OCI-LY1 (cell line): ENCODE measurements around the gene LEFTY1.

Source experiments
- H2AFZ ChIP-seq: fragments of 200-600 bp; sonication (generic), shearing (Covaris generic); 2 replicates; pipeline ENCODE4 v1.6.0; 2014; ENCODE audit warnings: antibody characterized with exemption, mild to moderate bottlenecking, low read length
- H3F3A ChIP-seq: fragments of 200-600 bp; sonication (generic), shearing (Covaris generic); 2 replicates; pipeline ENCODE4 v1.6.0; 2014; ENCODE audit warnings: mild to moderate bottlenecking, antibody characterized with exemption, low read length, moderate library complexity; ENCODE audit not compliant: insufficient read depth
- H3K27ac ChIP-seq: fragments of 200-600 bp; sonication (generic); 2 replicates; pipeline ENCODE4 v1.5.1; 2014; ENCODE audit warnings: low read length, mixed run types, mild to moderate bottlenecking, low read depth; ENCODE audit not compliant: poor library complexity, severe bottlenecking
- H3K27me3 ChIP-seq: fragments of 200-600 bp; sonication (generic); 2 replicates; pipeline ENCODE4 v1.6.0; 2014; ENCODE audit warnings: antibody characterized with exemption, mild to moderate bottlenecking, low read length, moderate library complexity; ENCODE audit not compliant: insufficient read depth
- H3K36me3 ChIP-seq: fragments of 200-600 bp; sonication (generic); 2 replicates; pipeline ENCODE4 v1.6.1; 2014; ENCODE audit warnings: mild to moderate bottlenecking, antibody characterized with exemption, low read length, moderate library complexity, mixed read lengths; ENCODE audit not compliant: insufficient read depth
- H3K4me1 ChIP-seq: fragments of 200-600 bp; sonication (generic); 2 replicates; pipeline ENCODE4 v1.5.1; 2014; ENCODE audit warnings: mild to moderate bottlenecking, low read length, moderate library complexity; ENCODE audit not compliant: insufficient read depth, severe bottlenecking
- H3K4me2 ChIP-seq: fragments of 200-600 bp; sonication (generic), shearing (Covaris generic); 2 replicates; pipeline ENCODE4 v1.6.1; 2014; ENCODE audit warnings: low read length
- H3K4me3 ChIP-seq: fragments of 200-600 bp; sonication (generic); 2 replicates; pipeline ENCODE4 v1.5.1; 2014; ENCODE audit warnings: low read length, low read depth, mild to moderate bottlenecking, mixed read lengths; ENCODE audit not compliant: poor library complexity, severe bottlenecking
- H3K79me2 ChIP-seq: fragments of 200-600 bp; shearing (Covaris generic); 2 replicates; pipeline ENCODE4 v1.6.1; 2016; ENCODE audit warnings: mixed run types, low read length, mixed read lengths; ENCODE audit not compliant: insufficient read depth
- H3K9ac ChIP-seq: fragments of 200-600 bp; sonication (generic), shearing (Covaris generic); 2 replicates; pipeline ENCODE4 v1.6.1; 2014; ENCODE audit warnings: mild to moderate bottlenecking, low read length, mixed read lengths
- H3K9me2 ChIP-seq: fragments of 200-600 bp; sonication (generic), shearing (Covaris generic); 2 replicates; pipeline ENCODE4 v1.6.1; 2014; ENCODE audit warnings: low read depth, mild to moderate bottlenecking, low read length, mixed read lengths
- H3K9me3 ChIP-seq: fragments of 200-600 bp; shearing (Covaris generic); 2 replicates; pipeline ENCODE4 v1.6.1; 2014; ENCODE audit warnings: low read length, mixed read lengths
- H4K20me1 ChIP-seq: fragments of 200-600 bp; sonication (generic), shearing (Covaris generic); 2 replicates; pipeline ENCODE4 v1.6.0; 2016; ENCODE audit warnings: mild to moderate bottlenecking, low read length; ENCODE audit not compliant: insufficient read depth
- EZH2 ChIP-seq: fragments of 200-600 bp; sonication (generic), shearing (Covaris generic); IDR thresholded peaks from 2 replicates; pipeline ENCODE4 v1.8.0; 2017; ENCODE audit warnings: borderline replicate concordance, mixed run types, mild to moderate bottlenecking, antibody characterized with exemption, low read length, moderate library complexity, mixed read lengths
- TF ChIP-seq, protein P1 (sequence below): fragments of 200-600 bp; sonication (generic), shearing (Covaris generic); IDR thresholded peaks from 2 replicates; pipeline ENCODE4 v1.5.1; 2017; ENCODE audit warnings: mild to moderate bottlenecking, antibody characterized with exemption, low read length, moderate library complexity, mixed read lengths

Gene LEFTY1

DNA sequence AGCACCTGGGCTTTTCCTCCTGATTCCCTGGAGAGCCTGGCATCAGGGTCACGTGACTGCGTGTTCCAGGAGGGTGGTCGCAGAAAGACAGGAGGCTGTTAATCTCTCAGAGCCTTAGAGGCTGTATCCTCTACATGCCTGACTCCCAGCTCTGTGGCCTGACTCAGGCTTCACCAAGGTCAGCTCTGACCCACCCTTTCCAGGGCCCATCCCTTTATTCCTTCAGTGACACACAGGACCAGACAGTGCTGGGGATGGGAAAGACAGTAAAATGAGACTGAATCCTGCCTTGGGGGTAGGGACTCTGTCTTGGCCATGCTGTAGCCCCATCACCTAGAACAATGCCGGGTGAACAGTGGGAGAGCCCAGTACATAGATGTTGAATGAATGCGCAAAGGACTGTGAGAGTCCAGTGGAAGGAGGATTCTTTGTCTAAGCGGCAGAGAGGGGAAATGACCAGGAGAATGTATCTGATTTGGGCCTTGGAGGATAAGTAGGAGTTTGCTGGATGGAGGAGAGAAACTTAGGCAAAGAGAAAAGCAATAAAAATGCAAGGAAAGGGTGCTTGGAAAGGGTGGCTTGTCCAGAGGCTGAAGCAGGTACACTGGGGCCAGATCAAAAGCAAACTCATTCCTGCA, 46.0 kb downstream of the LEFTY1 start:
- no peak overlapping the region for H2AFZ ChIP-seq
- H3K9me2 ChIP-seq = no peaks in the 10 kb centered on the region
- H3K27ac ChIP-seq = no peak overlapping the region
- H3K79me2 ChIP-seq = no peaks in the 10 kb centered on the region
- no peaks in the 10 kb centered on the region for H3K27me3 ChIP-seq
- H3K9me3 ChIP-seq = no peaks in the 10 kb centered on the region
- no peak overlapping the region for H3K4me3 ChIP-seq
- TF ChIP-seq, protein P1, sequence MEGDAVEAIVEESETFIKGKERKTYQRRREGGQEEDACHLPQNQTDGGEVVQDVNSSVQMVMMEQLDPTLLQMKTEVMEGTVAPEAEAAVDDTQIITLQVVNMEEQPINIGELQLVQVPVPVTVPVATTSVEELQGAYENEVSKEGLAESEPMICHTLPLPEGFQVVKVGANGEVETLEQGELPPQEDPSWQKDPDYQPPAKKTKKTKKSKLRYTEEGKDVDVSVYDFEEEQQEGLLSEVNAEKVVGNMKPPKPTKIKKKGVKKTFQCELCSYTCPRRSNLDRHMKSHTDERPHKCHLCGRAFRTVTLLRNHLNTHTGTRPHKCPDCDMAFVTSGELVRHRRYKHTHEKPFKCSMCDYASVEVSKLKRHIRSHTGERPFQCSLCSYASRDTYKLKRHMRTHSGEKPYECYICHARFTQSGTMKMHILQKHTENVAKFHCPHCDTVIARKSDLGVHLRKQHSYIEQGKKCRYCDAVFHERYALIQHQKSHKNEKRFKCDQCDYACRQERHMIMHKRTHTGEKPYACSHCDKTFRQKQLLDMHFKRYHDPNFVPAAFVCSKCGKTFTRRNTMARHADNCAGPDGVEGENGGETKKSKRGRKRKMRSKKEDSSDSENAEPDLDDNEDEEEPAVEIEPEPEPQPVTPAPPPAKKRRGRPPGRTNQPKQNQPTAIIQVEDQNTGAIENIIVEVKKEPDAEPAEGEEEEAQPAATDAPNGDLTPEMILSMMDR = no peak
- TF ChIP-seq EZH2 = no peak
- no peaks in the 10 kb centered on the region for H3K36me3 ChIP-seq
- H3K4me2 ChIP-seq = no peak overlapping the region
- no peaks in the 10 kb centered on the region for H4K20me1 ChIP-seq
- H3K9ac ChIP-seq = no peak overlapping the region
- peaks cover 9% of the 10 kb centered on the region for H3K4me1 ChIP-seq
- no peaks in the 10 kb centered on the region for H3F3A ChIP-seq

DNA sequence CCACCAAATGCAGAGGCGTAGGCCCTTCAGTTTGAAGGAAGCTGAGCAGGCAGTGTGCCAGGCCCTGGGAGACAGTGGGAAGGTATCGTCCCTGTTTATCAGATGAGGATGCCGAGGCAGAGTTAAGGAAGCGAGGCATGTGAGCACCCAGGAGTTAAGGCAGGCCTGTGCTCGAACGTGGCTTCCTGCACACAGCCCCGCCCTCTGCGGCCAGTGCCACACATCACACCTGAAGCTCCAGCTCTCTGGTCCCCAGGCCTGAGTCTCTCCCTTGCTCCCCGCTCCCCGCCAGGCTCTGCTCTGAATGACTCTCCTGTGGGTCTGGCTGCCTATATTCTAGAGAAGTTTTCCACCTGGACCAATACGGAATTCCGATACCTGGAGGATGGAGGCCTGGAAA, 46.9 kb downstream of the LEFTY1 start:
- Histone ChIP-seq H3K4me2 (no peak overlapping the region), H3F3A (no peaks in the 10 kb centered on the region), H3K36me3 (no peaks in the 10 kb centered on the region), H3K9ac (no peak overlapping the region), H3K9me3 (no peaks in the 10 kb centered on the region), H3K4me3 (no peak overlapping the region), H3K79me2 (no peaks in the 10 kb centered on the region), H3K27me3 (no peaks in the 10 kb centered on the region), H2AFZ (no peak overlapping the region), H3K27ac (no peak overlapping the region), H3K9me2 (no peaks in the 10 kb centered on the region), H4K20me1 (no peaks in the 10 kb centered on the region), H3K4me1 (peaks cover under 1% of the 10 kb centered on the region)
- no peak for TF ChIP-seq EZH2
- TF ChIP-seq, protein P1 = no peak

DNA sequence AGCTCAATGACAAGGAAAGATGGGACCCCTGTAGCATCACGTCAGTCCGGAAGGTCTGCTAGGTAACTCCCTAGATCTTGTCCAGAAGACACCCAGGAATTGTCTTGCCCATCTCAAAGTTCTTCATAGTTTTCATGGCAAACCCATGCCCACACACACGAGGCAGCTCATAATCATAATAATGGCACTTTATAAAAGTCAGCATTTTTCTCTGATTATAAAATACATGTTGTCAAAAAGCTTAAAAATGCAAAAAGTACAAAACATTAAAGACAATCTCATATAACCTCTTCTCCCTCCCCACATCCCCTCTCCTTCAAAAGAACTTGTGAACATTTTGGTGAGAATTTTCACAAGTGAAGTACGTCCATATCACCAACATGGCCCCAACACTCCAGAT, 48.2 kb downstream of the LEFTY1 start:
- Histone ChIP-seq H3K27me3 (no peaks in the 10 kb centered on the region), H3K36me3 (no peaks in the 10 kb centered on the region), H3K4me1 (no peaks in the 10 kb centered on the region), H3K9me3 (no peaks in the 10 kb centered on the region), H3K27ac (no peak overlapping the region), H3K9me2 (no peaks in the 10 kb centered on the region), H2AFZ (no peak overlapping the region), H3K79me2 (no peaks in the 10 kb centered on the region), H3K4me2 (no peak overlapping the region), H4K20me1 (no peaks in the 10 kb centered on the region), H3K4me3 (no peak overlapping the region), H3F3A (no peaks in the 10 kb centered on the region), H3K9ac (no peak overlapping the region)
- TF ChIP-seq, protein P1 = no peak
- TF ChIP-seq EZH2 = no peak
